Astrocyte of the cerebellum (primary cell): Measurements from ENCODE around the gene PIK3CB.

Experiments used
- DNase-seq: peaks from one replicate; pipeline ENCODE4 v3.0.0-alpha.2; 2011; ENCODE audit warnings: low read depth
- H3K4me3 ChIP-seq: 2 replicates; pipeline ENCODE4 v1.5.1; 2011; ENCODE audit warnings: mild to moderate bottlenecking, low read depth, low read length, moderate library complexity
- CTCF ChIP-seq: IDR thresholded peaks from 2 replicates; pipeline ENCODE4 v1.5.1; 2012; ENCODE audit warnings: low read length, low read depth, moderate library complexity, mild to moderate bottlenecking; ENCODE audit errors: missing control alignments
- in situ Hi-C: cut with HindIII; loops from 2 replicates; pipeline ENCODE4 v1.10.0; 2017; ENCODE audit warnings: low sequenced_read_pairs

The PIK3CB gene

GRCh38 chr3:138875096-138875753, 40.5 kb upstream of the PIK3CB start:
- in situ Hi-C loops = no loop called here
- H3K4me3 ChIP-seq = no peak overlapping the region
- DNase-seq = no peak
- no peak for TF ChIP-seq CTCF

GRCh38 chr3:138873471-138874278, 38.9 kb upstream of the PIK3CB start:
- no peak for TF ChIP-seq CTCF
- no peak for DNase-seq
- no peak overlapping the region for H3K4me3 ChIP-seq
- in situ Hi-C loops = no loop called here

GRCh38 chr3:138872632-138873031, 37.9 kb upstream of the PIK3CB start:
- TF ChIP-seq CTCF = no peak
- in situ Hi-C loops = no loop called here
- no peak for DNase-seq
- no peak overlapping the region for H3K4me3 ChIP-seq

GRCh38 chr3:138867996-138868395, 33.3 kb upstream of the PIK3CB start:
- no peak for DNase-seq
- no peak overlapping the region for H3K4me3 ChIP-seq
- in situ Hi-C loops = no loop called here
- no peak for TF ChIP-seq CTCF

GRCh38 chr3:138863776-138864113, 29.0 kb upstream of the PIK3CB start:
- in situ Hi-C loops = no loop called here
- DNase-seq = no peak
- TF ChIP-seq CTCF = no peak
- no peak overlapping the region for H3K4me3 ChIP-seq

- in situ Hi-C loops = no loop called here
- no peak for TF ChIP-seq CTCF
- no peak overlapping the region for H3K4me3 ChIP-seq
- DNase-seq = peak; percentile 32
Observed at GRCh38 chr3:138862924-138863775, 28.4 kb upstream of the PIK3CB start.
